HG02798 (cell line): ENCODE results near the gene NBAS.
"Not testable (repeated sequence)": the region's sequence is repeated elsewhere in the genome, so short reads cannot be mapped to it uniquely, and the experiment has no call there.

Source experiments
- ATAC-seq: cut with Tn5 transposase; IDR thresholded peaks from one replicate; pipeline ENCODE4 v1.9.1; 2021; ENCODE audit warnings: mild to moderate bottlenecking; ENCODE audit not compliant: unreplicated experiment, poor library complexity

Gene NBAS

DNA sequence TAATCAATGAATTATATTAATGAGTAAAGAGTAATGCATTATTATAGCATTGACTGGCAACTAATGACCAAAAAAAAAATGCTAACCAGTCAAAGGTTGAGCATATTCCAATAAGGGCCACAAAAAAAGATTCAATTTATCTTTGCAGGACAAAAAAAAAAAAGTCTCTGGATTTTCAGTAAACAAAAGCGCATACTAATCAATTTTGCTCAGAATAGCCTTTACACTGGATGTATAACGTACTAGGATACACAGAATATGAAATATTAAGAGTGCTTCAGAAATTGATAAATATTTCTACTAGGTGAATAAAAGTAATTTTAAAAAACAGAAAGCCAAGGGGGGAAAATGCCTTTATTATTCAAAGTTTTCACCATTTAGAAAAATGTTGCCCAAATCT is 74.4 kb downstream of the NBAS start:
- no peak for ATAC-seq

DNA sequence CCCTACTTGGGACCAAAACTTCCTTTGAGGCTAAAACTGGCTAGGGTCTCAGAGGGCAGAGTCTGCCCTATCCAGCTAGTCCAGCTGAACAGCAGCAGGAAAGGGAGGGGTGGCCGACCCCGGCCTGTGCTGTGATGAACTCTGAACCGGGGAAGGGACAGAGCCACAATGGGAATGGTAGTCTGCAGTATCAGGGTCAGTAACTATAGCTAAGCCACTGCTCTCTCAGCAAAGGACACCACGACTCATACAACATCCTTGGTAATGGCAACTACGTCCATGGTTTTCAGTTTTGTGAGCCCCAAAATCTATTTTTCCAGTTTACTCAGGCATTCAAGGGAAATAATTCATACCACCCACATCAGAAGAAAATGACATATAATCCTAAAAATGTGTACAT is 75.2 kb downstream of the NBAS start:
- ATAC-seq = no peak

DNA sequence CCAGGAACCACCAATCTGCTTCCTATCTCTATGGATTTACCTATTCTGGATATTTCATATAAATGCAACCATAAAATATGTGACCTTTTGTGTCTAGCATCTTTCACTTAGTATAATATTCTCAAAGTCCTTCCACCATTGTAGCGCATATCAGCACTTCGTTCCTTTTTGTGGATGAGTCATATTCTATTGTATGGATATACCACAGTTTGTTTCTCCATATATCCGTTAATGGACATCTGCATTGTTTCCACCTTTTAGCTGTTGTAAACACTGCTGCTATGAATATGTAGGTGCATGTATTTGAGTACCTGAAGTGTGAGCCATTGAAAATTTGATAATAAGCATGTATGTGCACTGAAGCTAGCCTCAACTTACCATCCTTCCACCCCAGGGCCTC is 80.1 kb downstream of the NBAS start:
- no peak for ATAC-seq

DNA sequence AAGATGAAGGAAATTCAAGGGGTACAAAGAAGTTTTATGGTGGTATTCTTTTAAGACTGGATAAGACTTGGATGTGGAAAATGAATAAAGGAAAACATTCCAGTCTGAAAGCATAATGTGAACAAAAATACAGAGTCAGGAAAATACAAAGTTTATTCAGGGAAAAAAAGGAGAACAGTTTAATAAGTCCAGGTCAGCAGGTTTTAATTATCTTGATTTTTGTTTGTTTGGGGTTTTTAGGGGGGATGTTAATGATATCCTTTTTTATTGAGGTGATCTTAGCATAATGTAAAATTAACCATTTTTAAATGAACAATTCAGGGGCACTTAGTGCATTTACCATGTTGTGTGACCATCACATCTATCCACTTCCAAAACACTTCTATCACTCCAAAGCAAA is 80.6 kb downstream of the NBAS start:
- ATAC-seq = no peak

DNA sequence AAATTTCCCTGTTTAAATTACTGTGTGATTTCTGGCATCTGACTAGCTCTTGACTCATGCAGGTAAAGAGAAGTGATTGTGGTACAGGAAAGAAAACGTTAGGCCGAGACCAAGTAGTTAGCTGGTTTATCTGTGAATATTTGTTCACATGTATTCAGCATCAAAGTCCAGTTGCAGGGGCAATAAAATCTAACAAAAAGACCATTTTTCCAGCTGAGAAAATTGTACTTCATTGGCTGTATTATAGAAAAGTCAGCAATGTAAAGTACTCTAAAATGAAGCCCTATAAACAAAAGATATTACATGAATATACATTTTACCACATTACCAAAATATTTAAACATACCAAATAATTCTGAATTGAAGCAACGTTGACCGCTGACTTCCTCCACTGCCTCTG is 88.3 kb downstream of the NBAS start:
- no peak for ATAC-seq

DNA sequence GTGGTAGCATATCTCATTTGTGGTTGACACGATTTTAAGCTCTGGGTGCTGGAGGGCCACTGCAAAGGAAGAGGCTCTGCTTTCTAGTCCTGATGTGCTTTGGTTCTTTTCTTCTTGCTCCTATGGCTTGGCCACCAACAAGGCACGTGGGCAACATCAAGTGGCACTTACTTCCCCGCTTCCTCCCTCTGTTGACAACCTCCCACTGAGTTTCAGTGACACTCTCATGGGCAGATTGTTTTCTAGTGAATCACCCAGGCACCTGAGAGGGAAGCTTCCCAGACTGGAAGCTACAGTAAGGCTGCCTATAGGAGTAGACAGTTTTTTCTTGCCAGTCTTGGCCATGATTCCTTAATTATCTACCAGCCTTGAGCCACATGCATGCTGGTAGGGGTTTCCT is 89.0 kb downstream of the NBAS start:
- ATAC-seq = no peak

DNA sequence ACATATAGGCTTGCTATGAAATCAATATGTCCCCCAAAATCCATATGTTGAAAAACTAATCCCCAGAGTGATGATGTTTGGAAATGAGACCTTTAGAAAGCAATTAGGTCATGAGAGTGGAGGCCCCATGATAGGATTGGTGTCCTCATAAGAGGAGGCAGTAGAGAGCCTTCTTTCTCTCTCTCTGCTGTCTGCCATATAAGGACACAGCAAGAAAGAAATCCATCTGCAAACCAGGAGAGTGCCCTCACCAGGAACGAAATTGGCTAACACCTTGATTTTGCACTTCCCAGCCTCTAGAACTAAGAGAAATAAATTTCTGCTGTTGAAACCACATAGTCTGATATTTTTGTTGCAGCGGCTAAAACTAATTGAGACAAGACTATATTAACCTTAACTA is 89.5 kb downstream of the NBAS start:
- ATAC-seq = no peak

DNA sequence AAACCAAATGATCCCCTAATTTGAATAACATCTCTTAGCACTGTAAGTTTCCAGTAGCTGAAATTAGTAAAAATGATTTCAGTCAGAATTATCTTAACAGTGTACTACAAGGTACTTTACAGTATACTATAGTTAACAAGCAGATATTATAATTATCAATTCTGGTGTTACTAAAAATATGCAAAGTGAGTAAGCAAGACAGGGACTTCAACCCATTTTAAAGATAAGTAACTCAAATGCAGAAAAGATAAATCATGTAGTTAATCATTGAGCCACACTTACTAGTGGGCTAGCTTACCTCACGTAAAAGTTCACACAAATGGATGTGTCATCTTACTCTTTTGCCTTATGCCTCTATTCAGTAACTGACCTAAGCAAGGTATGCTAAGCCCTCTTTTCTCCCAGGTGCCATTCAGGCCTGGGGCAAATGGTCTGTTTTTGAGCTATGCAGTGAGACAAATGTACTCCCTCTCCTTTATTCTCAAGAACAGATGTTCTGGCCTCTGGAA is 101.0 kb downstream of the NBAS start:
- ATAC-seq = no peak

DNA sequence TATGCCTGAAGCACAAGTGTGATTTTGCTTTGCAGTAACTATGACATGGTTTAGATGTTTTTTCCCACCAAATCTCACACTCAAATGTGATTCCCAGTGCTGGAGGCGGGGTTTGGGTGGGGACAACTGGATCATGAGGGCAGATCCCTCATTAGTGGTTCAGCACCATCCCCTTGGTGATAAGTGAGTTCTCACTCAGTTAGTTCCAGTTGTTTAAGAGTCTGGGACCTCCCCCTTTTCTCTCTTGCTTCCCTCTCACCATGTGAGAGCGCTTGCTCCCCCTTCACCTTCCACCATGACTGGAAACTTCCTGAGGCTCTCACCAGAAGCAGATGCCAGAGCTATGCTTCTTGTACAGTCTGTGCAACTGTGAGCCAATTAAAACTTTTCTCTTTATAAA is 102.9 kb downstream of the NBAS start:
- no peak for ATAC-seq

DNA sequence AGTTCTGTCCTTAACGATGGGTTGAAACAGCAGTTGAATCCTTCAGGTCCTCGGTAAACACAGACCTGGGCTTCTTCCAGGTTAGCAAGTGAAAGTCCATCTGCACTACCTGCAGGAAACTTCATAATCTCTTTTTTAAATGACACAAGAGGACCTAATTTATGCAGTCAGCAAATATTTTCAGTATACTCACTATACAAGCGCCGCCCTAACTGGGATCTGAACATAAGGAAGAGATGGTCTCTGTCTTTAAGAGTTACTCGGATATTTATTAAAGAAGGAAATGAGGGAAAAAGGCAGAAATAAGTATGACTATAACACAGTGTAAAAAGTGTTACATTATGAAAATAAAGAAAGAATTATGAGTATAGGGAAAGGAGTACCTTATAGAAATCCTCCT is 103.3 kb downstream of the NBAS start:
- ATAC-seq = no peak

DNA sequence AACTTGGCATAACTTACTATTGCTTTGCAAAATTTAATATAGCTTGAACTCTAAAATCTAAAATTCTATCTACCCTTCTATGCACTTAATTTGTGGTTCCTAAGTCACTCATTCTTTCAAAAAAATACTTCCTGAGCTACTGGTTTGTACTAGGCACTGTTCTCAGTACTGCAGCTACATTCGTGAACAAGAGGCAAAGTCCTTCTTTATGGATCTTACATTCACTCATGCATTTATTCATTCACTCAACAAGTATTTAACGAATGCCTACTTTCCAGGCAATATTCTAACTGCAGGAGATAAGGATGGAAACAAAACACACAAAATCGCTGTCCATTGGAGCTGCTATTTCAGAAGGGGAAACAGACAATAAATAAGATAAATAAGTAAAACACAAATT is 104.8 kb downstream of the NBAS start:
- ATAC-seq = no peak

DNA sequence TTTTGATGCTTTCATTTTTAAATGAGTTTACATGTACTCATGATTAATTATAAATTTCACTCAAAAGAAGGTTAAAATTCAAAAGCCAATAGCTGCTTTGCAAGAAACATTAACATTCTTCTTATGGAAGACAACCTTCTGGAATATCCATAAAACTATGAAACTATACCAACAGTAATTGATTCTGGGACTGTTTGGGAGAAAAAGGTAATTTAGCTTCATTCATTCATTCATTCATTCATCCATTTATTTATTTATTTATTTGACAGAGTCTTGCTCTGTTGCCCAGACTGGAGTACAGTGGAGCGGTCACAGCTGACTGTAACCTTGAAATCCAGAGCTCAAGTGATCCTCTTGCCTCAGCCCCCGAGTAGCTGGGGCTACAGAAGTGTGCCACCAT is 110.3 kb downstream of the NBAS start:
- ATAC-seq = no peak

DNA sequence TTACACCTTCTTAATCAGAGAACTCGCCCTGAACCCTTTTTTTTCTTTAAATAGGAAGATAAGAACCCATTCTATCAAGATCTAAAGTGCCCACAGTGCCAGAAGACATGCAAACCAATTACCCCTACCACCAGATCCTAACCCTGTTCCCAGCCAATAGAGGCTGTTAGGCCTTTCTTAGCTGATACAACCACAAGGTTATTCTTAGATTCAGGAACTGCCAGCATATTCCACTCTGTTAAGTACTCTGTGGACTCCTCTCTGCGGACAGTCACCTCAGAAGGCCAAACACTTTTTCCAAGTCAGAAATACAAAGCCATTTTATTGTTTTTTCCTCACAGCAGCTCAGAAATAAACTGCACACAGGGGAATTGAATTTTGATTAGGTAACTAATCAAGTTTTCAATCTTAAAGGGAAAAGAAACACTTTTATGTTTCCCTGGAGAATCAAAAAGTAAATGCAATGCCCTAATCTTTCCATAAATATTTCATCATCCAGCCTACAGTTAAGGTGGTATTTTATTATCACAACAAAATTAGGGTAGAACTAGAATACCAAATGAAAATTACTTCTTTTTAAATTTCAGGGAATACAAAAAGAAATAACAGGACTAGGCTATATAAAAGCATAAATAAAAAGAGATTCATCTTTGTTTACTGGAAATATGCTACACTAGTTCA is 111.4 kb downstream of the NBAS start:
- ATAC-seq = no peak

DNA sequence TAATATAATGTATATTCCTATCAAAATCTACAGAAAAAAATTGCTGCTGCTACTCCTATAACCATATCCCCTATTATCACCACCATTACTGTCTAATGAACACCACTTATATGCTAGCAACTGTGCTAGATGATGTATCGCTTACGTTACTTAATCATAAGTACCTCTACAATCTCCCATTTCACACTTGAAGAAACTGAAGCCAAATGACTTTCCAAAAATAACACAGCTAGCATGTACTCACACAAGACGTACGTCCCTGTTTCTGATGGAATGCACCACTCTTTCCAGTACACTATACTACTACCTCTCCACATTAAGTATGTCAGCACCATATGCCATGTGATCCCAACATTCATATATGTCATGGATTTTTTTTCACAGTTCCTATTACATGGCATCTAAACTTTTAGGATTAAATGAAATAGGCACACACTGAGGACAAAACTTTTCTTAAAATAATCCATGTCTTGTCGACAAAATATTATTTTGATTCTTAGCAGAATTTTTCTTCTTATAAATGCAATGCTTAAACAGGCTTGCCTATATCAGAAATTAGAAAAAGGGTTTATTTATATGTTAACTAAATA is 112.8 kb downstream of the NBAS start:
- ATAC-seq = no peak

DNA sequence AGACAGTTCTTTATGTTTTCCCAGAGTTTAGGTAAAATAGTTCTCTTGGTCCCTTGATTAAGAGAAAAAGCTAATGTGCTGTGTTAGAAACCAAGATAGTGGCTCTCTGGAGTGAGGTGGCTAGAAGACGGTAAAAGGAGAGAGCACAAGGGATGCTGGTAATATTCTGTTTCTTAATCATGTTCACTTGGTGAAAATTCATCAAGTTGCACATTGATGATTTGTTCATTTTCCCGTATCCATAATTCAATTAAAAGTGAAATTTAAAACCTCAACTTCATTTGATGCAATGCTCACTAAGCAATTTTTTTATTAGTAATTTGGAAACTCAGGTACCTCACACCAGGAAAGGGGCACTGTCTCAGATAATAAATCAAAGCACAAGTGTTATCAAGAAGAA is 113.8 kb downstream of the NBAS start:
- no peak for ATAC-seq

DNA sequence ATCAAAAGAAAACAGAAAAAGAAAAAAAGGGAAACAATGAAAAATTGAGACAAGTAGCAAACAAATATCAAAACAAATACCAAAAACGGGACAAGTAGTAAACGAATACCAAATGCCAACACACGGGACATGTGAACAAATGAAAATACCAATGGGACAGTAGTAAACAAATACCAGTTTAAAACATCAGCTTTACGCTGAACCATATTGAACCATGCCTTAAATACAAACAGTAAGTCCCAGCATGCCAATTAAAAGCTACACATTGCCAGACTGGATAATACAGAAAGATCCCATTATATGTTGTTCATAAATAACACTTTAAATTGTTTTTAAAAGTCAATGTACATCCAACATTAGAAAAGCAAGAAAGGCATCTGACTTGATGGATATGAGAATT is 114.2 kb downstream of the NBAS start:
- no peak for ATAC-seq

DNA sequence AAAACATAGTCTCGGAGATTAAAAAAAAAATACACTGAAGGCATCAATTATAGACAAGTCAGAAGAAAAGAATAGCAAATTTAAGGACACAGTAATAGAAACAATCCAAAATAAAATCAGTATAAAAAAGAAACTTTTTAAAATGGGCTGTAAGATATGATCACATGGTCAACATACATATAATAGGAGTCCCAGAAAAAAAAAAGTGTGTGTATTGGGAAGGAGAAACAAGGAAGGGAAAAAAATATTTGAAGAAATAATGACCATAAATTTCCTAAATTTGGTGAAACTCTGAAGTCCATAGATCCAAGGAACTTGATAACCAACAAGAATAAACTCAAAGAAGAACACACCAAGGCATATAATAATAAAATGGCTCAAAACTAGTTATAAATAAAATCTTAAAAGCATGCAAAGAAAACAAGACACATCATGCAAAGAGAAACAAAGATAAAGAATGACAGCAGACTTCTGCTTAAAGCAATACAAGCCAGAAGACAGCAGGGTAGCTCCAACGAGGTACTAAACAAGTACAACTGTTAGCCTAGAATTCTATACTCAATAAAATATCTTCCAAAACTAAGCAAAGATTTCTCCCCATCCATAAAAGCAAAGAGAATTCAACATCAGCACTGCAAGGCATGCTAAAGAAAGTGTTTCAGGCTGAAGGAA is 115.1 kb downstream of the NBAS start:
- no peak for ATAC-seq

DNA sequence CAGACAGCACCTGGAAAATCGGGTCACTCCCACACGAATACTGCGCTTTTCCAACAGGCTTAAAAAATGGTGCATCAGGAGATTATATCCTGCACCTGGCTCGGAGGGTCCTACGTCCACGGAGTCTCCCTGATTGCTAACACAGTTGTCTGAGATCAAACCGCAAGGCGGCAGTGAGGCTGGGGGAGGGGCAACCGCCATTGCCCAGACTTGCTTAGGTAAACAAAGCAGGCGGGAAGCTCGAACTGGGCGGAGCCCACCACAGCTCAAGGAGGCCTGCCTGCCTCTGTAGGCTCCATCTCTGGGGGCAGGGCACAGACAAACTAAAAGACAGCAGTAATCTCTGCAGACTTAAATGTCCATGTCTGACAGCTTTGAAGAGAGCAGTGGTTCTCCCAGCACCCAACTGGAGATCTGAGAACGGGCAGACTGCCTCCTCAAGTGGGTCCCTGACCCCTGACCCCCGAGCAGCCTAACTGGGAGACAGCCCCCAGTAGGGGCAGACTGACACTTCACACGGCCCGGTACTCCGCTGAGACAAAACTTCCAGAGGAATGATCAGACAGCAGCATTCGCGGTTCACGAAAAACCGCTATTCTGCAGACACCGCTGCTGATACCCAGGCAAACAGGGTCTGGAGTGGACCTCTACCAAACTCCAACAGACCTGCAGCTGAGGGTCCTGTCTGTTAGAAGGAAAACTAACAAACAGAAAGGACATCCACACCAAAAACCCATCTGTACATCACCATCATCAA is 121.2 kb downstream of the NBAS start:
- ATAC-seq = not testable (repeated sequence)

DNA sequence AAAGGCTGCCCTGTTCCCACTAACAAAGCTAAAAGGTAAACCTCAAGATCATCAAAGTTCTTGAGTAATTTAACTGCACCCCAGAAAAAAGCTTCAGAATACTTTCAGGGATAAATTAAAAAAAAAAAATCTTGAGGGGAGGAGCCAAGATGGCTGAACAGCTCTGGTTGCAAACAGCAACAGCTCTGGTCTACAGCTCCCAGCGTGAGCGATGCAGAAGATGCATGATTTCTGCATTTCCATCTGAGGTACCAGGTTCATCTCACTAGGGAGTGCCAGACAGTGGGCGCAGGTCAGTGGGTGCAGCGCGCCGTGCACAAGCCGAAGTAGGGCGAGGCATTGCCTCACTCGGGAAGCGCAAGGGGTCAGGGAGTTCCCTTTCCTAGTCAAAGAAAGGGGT is 121.8 kb downstream of the NBAS start:
- ATAC-seq = not testable (repeated sequence)

DNA sequence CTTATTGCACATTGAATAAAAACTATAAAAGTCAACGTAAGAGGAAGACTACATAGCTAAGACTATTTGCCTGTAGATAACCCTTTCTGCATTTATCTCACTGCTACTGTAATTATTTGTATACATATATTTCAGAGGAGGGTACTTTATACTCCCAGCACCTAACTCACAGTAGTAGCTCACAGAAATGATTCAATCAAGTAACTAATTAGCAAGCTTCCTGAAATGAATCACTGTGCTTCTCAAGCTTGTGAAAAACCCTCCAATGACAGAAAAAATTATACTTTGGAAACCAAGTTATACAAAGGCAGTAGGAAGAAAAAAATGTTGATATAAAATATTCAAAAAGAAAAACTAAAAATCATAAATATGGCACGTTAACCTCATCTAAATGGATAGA is 124.9 kb downstream of the NBAS start:
- ATAC-seq = no peak

DNA sequence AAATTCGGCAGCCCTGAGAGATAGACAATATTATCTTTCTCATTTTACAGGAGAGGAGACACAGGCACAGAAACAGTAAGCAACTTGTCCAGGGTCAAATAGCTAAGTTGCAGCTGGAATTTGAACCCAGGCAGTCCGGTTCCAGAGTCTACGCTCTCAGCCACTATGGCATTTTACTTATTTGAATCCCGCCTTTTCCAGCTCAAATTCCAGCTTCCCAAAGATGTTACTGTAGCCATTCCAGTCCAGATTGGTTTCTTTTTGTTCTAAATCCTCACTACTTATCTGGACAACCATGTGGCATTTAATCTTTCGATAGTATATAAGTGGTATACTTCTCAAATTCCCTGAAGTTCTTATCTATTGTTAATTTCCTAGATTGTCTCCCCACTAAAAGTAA is 125.7 kb downstream of the NBAS start:
- ATAC-seq = no peak
